Activated CD8-positive, alpha-beta memory T cell treated with anti-CD3 and anti-CD28 coated beads for 1 hour (primary cell): Measurements from ENCODE around the gene RTBDN.

Experiments
- DNase-seq, 2 donors: peaks; one replicate each; pipeline ENCODE4 v3.0.0-alpha.2; 2020; ENCODE audit warnings: low read depth in 1 of 2; ENCODE audit errors: extremely low read depth in 1 of 2

Gene RTBDN

GRCh38 chr19:12793290-12794195 lies 40.8 kb downstream of the RTBDN start:
- DNase-seq, result peak; percentile 86 to 90

- DNase-seq, result no peak
Observed at GRCh38 chr19:12792853-12793289, 41.5 kb downstream of the RTBDN start.

DNA sequence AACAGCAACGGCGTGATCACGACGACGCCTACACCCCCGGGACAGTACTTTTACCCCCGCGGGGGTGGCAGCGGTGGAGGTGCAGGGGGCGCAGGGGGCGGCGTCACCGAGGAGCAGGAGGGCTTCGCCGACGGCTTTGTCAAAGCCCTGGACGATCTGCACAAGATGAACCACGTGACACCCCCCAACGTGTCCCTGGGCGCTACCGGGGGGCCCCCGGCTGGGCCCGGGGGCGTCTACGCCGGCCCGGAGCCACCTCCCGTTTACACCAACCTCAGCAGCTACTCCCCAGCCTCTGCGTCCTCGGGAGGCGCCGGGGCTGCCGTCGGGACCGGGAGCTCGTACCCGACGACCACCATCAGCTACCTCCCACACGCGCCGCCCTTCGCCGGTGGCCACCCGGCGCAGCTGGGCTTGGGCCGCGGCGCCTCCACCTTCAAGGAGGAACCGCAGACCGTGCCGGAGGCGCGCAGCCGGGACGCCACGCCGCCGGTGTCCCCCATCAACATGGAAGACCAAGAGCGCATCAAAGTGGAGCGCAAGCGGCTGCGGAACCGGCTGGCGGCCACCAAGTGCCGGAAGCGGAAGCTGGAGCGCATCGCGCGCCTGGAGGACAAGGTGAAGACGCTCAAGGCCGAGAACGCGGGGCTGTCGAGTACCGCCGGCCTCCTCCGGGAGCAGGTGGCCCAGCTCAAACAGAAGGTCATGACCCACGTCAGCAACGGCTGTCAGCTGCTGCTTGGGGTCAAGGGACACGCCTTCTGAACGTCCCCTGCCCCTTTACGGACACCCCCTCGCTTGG lies 42.1 kb downstream of the RTBDN start:
- DNase-seq, result no peak

DNA sequence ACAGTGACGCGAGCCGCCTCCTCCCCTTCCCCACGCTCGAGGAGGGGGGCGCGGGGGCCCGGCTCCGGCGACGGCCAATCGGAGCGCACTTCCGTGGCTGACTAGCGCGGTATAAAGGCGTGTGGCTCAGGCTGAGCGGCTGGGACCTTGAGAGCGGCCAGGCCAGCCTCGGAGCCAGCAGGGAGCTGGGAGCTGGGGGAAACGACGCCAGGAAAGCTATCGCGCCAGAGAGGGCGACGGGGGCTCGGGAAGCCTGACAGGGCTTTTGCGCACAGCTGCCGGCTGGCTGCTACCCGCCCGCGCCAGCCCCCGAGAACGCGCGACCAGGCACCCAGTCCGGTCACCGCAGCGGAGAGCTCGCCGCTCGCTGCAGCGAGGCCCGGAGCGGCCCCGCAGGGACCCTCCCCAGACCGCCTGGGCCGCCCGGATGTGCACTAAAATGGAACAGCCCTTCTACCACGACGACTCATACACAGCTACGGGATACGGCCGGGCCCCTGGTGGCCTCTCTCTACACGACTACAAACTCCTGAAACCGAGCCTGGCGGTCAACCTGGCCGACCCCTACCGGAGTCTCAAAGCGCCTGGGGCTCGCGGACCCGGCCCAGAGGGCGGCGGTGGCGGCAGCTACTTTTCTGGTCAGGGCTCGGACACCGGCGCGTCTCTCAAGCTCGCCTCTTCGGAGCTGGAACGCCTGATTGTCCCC lies 42.9 kb downstream of the RTBDN start, which contains the start of gene JUNB:
Gene JUNB, plus strand, starts transcription at position 142 of the 706 bp plus-strand sequence. Its CDS starts 286 bp downstream, at position 428.
- DNase-seq, result peak; percentile 95 to 98

DNA sequence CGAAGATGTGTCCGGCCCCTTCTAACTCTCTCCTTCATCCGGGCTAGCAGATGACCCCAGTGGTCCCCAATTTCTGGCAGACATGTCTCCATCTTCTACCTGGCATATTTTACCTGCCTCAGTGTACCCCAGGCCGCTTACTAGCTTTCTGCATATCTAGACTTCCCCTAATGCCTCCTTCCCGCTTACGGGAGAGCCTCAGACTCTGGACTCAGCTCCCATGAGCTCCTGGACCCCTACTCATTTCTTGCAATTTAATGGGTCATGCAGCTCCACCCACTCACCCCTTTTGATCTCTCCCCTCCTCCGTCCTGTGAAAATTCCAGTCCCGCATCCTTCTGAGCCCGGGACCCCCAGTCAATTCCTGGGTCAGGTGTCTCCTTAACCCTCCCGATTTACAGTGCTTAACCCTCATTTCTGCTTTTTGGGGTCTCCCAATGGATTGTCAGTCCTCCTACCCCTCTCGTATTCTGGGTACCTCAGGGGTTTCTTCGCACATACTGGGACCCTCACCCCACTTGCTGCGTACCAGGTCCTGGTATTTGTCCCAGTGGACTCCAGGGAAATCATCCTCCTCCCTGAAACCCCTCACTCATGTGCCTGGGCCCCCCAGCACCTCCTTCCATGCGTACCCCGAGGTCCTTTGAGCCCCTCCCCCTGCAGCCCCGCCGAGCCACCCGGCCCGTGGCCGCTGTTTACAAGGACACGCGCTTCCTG lies 43.6 kb downstream of the RTBDN start:
- DNase-seq, result no peak

DNA sequence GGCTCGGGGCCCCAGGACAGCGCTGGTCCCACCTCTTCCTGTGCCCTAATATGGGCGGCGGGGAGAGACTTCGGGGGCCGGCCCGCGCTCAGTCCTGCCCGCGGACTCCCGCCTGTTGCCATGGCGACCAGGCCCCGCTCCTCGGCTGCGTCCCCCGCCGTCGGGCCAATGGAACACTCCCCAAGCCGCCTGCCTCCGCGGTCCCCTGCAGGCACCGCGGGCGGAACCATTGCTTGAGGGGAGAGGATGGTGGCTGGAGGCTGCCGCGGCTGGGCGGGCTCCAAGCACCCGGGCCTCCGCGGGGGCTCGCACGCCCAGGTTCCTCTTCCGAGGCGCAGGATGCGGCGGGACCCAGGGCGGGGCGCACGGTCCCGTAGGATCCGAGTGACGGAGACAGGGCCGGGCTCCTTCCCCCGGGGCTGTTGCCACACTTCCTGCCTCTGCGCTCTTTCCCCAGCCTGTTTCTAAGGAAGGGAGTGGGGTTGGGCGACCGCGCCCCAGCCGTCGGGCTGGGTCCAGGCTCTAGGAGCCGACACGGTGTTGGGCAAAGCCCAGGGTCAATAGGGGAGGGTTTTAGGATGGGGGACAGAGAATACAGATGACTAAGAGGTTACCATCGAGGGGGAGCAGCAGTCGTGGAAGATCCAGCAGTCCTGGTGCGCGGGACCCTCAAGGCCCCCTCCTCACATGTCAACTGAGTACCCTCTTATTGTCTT lies 44.3 kb downstream of the RTBDN start:
- DNase-seq, result peak; percentile 87 to 89

- no peak for DNase-seq
Observed at GRCh38 chr19:12789098-12789903, 45.1 kb downstream of the RTBDN start.

GRCh38 chr19:12788682-12789097 lies 45.7 kb downstream of the RTBDN start:
- no peak for DNase-seq

DNA sequence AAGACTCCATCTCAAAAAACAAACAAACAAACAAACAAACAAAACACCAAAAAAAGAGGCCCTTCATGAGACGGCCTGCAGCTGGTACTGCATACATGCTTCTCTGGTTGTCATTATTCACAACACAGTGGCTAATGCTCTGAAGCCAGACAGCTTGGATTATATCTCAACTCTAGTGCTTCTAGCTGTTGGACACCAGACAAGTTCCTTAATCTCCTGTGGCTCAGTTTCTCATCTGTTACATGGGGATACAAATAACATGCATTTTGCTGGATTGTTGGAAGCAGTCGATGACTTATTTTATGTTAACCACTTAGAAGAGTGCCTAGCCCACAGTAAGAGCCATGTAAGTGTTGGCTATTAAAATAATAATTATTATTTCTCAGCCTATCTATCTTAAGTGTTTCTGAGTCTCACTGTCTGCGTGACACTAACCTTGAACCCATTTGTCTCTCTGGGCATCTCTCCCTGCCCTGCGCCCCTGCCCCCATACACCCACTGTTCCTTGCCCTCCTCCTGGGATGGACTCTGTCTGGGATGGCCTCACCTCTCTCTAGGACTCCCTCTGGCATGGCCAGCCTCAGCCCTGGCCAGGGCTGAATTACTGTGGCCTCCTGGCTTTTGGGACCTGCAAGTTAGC lies 46.2 kb downstream of the RTBDN start:
- no peak for DNase-seq

DNA sequence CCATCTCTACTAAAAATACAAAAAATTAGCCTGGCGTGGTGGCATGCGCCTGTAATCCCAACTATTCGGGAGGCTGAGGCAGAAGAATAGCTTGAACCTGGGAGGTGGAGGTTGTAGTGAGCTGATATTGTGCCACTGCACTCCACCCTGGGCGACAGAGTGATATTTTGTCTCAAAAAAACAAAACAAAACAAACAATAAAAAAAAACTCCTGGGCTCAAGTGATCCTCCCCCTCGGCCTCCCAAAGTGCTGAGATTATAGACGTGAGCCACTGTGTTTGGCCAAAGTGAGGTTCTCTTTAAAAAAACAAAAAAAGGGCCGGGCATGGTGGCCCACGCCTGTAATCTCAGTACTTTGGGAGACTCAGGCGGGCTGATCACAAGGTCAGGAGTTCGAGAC lies 46.9 kb downstream of the RTBDN start:
- no peak for DNase-seq

GRCh38 chr19:12786952-12787351 lies 47.4 kb downstream of the RTBDN start:
- DNase-seq, result no peak

DNA sequence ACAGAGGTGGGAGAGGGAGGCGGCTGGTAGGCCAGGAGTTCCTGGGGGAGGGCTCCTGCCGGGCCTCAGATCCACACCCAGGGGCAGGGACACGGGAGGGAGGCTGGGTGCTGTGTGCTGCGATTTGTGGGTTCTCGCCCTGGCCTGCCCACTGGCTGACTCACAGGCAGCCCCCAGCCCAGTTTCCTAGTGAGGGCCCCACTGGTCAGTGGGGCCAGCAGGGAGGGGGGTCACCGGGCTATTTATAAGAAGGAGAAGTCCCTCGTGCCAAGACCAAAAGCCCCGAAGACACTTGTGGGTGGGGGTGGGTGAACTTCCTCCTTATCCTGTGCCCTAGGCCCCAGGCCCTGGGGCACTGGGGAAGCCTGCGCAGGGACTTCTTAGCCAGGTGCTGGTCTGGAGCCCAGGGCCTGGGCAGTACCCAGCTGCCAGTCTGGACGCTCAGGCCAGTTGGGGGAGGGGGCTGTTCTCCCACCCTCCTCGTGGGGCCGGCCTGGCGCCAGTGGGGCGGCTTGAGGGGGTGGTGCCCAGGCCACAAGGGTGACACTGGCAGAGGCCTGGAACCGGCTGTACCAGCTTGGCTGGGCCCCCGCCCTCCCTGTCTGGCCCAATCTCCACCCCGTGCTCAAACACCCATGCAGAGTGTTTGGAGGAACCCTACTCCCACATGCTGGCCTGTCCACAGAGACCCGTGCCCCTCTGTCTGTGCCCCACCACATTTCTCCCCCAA lies 48.1 kb downstream of the RTBDN start:
- no peak for DNase-seq

- no peak for DNase-seq
Observed at GRCh38 chr19:12785431-12786031, 48.8 kb downstream of the RTBDN start.

DNA sequence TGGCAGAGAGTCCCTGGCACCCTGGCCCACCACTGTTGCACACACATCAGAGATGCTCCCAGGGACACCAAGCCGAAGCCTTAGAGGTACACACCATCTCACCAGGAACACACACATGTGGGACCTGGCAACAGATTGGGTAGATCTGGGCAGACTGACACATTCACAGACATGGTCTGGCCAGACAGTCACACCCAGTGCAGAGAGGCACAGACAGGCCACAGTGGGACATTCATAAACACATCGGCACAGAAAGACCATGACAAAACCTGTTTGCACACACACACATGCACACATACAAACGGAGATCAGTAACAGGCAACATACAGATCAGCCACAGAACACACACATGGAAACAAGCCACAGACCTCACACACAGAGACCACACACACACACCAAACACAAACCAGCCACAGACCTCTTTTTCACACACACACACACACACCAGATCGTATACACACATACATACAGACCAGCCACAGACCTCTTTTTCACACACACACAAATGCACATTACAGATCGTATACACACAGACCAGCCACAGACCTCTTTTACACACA lies 49.4 kb downstream of the RTBDN start:
- DNase-seq, result no peak

DNA sequence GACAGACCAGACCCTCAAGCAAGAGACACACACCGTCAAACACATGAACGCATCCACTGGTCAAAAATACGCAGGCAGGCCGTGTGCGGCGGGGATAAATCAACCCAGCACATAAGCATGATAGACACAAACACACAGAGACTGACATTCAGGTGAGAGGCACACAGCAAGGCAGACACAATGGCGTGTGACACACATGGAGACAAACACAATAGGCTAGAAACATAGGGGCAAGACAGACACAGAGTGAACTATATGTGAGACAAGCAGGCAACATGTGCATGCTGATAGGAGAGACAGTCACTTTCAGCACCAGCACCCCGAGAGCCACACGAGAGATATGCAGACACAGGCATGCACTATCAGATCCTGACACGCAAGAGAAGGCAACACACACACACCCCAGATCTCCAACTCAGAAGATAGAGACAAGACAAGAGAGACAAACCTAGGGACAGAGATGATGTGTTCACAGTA lies 49.9 kb downstream of the RTBDN start:
- DNase-seq, result no peak

DNA sequence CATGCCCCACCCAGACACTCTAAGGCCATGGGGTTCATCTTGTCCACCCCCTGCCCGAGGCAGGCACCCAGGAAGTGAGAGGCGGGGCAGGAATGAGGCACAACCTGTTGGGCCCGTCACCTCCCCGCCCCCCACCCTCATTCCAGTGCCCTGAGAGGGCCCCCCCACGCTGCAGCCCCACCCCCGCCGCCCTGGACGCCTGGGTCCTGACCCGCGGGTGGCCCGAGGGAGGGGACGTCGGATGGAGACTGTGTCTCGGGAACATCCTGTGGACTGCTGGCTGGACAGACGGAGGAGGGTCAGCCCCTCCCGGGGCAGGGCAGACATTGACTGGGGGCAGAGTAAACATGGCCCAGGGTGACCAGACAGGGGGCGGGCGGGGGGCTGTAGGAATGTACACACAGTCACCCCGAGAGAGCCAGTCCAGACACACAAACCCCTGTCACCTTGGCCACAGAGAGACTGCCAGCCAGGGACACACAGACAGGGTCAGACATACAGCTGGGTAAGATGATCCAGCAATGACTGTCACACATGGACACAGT lies 50.5 kb downstream of the RTBDN start:
- DNase-seq, result no peak
